HepG2 (cell line): ENCODE results near the gene MRPL36. TPM values are rescaled to one million over a fixed set of nuclear protein-coding genes. Genes with fewer than 3 reads are reported as not detected.

Source experiments
- ATAC-seq: fragments of 200-7000 bp; cut with Tn5 transposase; 3 replicates; pipeline ENCODE4 v1.9.1; 2020; ENCODE audit warnings: mild to moderate bottlenecking, moderate library complexity
- BruUV-seq: library from RNA; stranded (reverse); fragments of 400-500 nt; replicated peaks from 2 replicates; lab custom pipeline; 2021; lab: Mats Ljungman, UMichigan
- CTCF ChIA-PET: fragments of 300-600 bp; formaldehyde crosslinking; extraction: SDS; loops from one replicate; lab custom pipeline; 2021; ENCODE audit warnings: low total read pairs, inconsistent platforms, low intra/inter-chr PET ratio; lab: Yijun Ruan, JAX
- POLR2A ChIA-PET: fragments of 350-600 bp; sonication (Branson Sonifier 250); formaldehyde crosslinking; loops from one replicate; lab custom pipeline; 2020; ENCODE audit warnings: antibody characterized with exemption, inconsistent platforms; lab: Yijun Ruan, JAX
- DNase-seq: peaks from one replicate; pipeline ENCODE4 v3.0.0-alpha.2; 2015; ENCODE audit warnings: low spot score
- FAIRE-seq: peaks from 3 replicates; lab custom pipeline; 2011; peaks lifted over from hg19 to GRCh38; lab: Jason Lieb, UNC
- H2AFZ ChIP-seq: one replicate; pipeline ENCODE4 v1.6.1; 2011; ENCODE audit warnings: low read length, inconsistent platforms
- H3K27ac ChIP-seq: fragments of 300-600 bp; 3 replicates; pipeline ENCODE4 v1.8.0; 2011; ENCODE audit warnings: mixed run types, mild to moderate bottlenecking, mixed read lengths, low read length, inconsistent platforms; ENCODE audit not compliant: insufficient read depth; ENCODE audit errors: extremely low read length
- H3K27me3 ChIP-seq, 2 experiments: fragments of 200-600 bp in 1 of 2; 2 replicates in 1 of 2; 3 replicates in 1 of 2; pipeline versions ENCODE4 v1.6.0 to v1.8.0; 2011; ENCODE audit warnings: low read length in 2 of 2, mild to moderate bottlenecking in 2 of 2, moderate library complexity in 2 of 2, inconsistent platforms in 1 of 2; ENCODE audit not compliant: insufficient read depth in 2 of 2, control insufficient read depth in 1 of 2
- H3K36me3 ChIP-seq, 2 experiments: fragments of 200-600 bp in 1 of 2; replicated peaks in 1 of 2; 2 replicates in 1 of 2; 3 replicates in 1 of 2; pipeline versions ENCODE4 v1.5.1 to v1.8.0; 2011; ENCODE audit warnings: low read length in 2 of 2, inconsistent platforms in 1 of 2; ENCODE audit not compliant: insufficient read depth in 2 of 2, control insufficient read depth in 1 of 2
- H3K4me1 ChIP-seq: 2 replicates; pipeline ENCODE4 v1.5.1; 2012; ENCODE audit warnings: low read length, inconsistent platforms; ENCODE audit not compliant: insufficient read depth
- H3K4me2 ChIP-seq: 2 replicates; pipeline ENCODE4 v1.6.0; 2011; ENCODE audit warnings: low read depth, low read length, inconsistent platforms
- H3K4me3 ChIP-seq, 3 experiments: fragments of 200-600 bp in 1 of 3; sonication (generic), shearing (Covaris generic) in 1 of 3; replicated peaks in 1 of 3; 2 replicates each; pipeline ENCODE4 v1.5.1; 2011 to 2016; ENCODE audit warnings: low read length in 3 of 3, inconsistent platforms in 2 of 3, low read depth in 2 of 3, mild to moderate bottlenecking in 2 of 3, control low read depth in 1 of 3, mixed read lengths in 1 of 3; ENCODE audit not compliant: insufficient read depth in 1 of 3
- H3K79me2 ChIP-seq: one replicate; pipeline ENCODE4 v1.6.1; 2011; ENCODE audit warnings: low read length, inconsistent platforms; ENCODE audit not compliant: insufficient read depth
- H3K9ac ChIP-seq: 2 replicates; pipeline ENCODE4 v1.6.0; 2011; ENCODE audit warnings: mild to moderate bottlenecking, low read depth, low read length, inconsistent platforms; ENCODE audit not compliant: insufficient read depth
- H3K9me3 ChIP-seq: 2 replicates; pipeline ENCODE4 v1.5.1; 2012; ENCODE audit warnings: mild to moderate bottlenecking, low read length
- H4K20me1 ChIP-seq: 2 replicates; pipeline ENCODE4 v1.6.0; 2011; ENCODE audit warnings: inconsistent platforms, mild to moderate bottlenecking, low read length, moderate library complexity; ENCODE audit not compliant: insufficient read depth
- BHLHE40 ChIP-seq: IDR thresholded peaks from 2 replicates; pipeline ENCODE4 v1.6.1; 2011; ENCODE audit warnings: low read length, improper control_type of control experiment
- PLRG1 ChIP-seq: fragments of 450-650 bp; conservative IDR thresholded peaks from 2 replicates; pipeline ENCODE4 v1.6.1; 2016
- SRY ChIP-seq: sonication (generic); formaldehyde crosslinking; IDR thresholded peaks from 2 replicates; pipeline ENCODE4 v1.8.0; 2022; ENCODE audit warnings: mild to moderate bottlenecking, missing genetic modification reagents
- TOPORS ChIP-seq: sonication (generic); formaldehyde crosslinking; IDR thresholded peaks from 2 replicates; pipeline ENCODE4 v1.8.0; 2023; ENCODE audit warnings: mild to moderate bottlenecking, missing genetic modification reagents
- ZFP37 ChIP-seq: sonication (generic); formaldehyde crosslinking; IDR thresholded peaks from 2 replicates; pipeline ENCODE4 v1.4.0; 2020; ENCODE audit warnings: missing genetic modification reagents, borderline replicate concordance
- ZNF33A ChIP-seq: sonication (generic); formaldehyde crosslinking; IDR thresholded peaks from 2 replicates; pipeline ENCODE4 v1.5.1; 2020; ENCODE audit warnings: missing genetic modification reagents, mild to moderate bottlenecking, moderate library complexity, borderline replicate concordance
- ZNF569 ChIP-seq: sonication (generic); formaldehyde crosslinking; IDR thresholded peaks from 2 replicates; pipeline ENCODE4 v1.5.0; 2020; ENCODE audit warnings: mild to moderate bottlenecking, missing genetic modification reagents, moderate library complexity, borderline replicate concordance
- ZNF605 ChIP-seq: sonication (generic); formaldehyde crosslinking; IDR thresholded peaks from 2 replicates; pipeline ENCODE4 v1.8.0; 2022; ENCODE audit warnings: mild to moderate bottlenecking, missing genetic modification reagents
- ZNF879 ChIP-seq: sonication (generic); formaldehyde crosslinking; IDR thresholded peaks from 2 replicates; pipeline ENCODE4 v1.8.1; 2023; ENCODE audit warnings: missing genetic modification reagents
- WGBS: methylation state at CpG from one replicate; pipeline ENCODE4 v1.1.6; 2017; ENCODE audit warnings: low lambda C conversion rate; 5-methylcytosine and 5-hydroxymethylcytosine counted together
- in situ Hi-C: cut with HindIII; loops from 2 replicates; pipeline ENCODE4 v1.10.0; 2017; ENCODE audit warnings: low pct_unique_long_range_greater_than_20kb; ENCODE audit not compliant: extremely low pct_ligation_motif_present
- intact Hi-C: fragments of 100-400 bp; cut with micrococcal nuclease; formaldehyde crosslinking; loops from one replicate; pipeline ENCODE4 v1.10.0; 2022; ENCODE audit not compliant: unreplicated experiment
- polyA plus RNA-seq, 8 experiments: library from polyadenylated mRNA; depleted of rRNA in 3 of 8; stranded (reverse) in 7 of 8; unstranded in 1 of 8; fragments of >200 nt; fragmentation: Illumina TruSeq in 4 of 8; extraction: Trizol in 4 of 8; gene quantifications; 2 replicates each; pipeline versions ENCODE4 v1.2.1 to v1.2.3, GENCODE V29; 2011 to 2016; ENCODE audit warnings: low read depth in 4 of 8, missing spikeins in 1 of 8, mixed read lengths in 1 of 8; ENCODE audit not compliant: insufficient read depth in 1 of 8
- total RNA-seq, 5 experiments: library from RNA; depleted of rRNA; stranded (reverse); fragments of >200 nt; fragmentation: Illumina TruSeq; extraction: Trizol; gene quantifications; 2 replicates each; pipeline ENCODE4 v1.2.3, GENCODE V29; 2016; ENCODE audit warnings: low read depth in 1 of 5
- TF ChIP-seq, protein P1 (sequence below): sonication (generic); formaldehyde crosslinking; IDR thresholded peaks from 2 replicates; pipeline ENCODE4 v1.9.0; 2022; ENCODE audit warnings: low read depth, missing genetic modification reagents

Gene MRPL36
- total and polyA plus RNA-seq, 2 of the 13 experiments (the other 11 are each of a cell fraction or from before 2014, with no cell fraction given) = 71.3 to 113 TPM

- peaks cover 19% of the 10 kb centered on the region for H3K79me2 ChIP-seq
- no TSS peak for BruUV-seq
- H3K9ac ChIP-seq = no peak overlapping the region
- no peaks in the 10 kb centered on the region for H3K27me3 ChIP-seq
- in situ Hi-C loops (no loop called here), intact Hi-C loops (no loop called here)
- H2AFZ ChIP-seq = no peak overlapping the region
- H3K36me3 ChIP-seq = peaks cover 30 to 85% of the 10 kb centered on the region in 2 experiments
- no peak for FAIRE-seq
- WGBS = 83% methylated on average over 3 of the region's 3 CpGs
- no peak for TF ChIP-seq TOPORS (CRISPR knock-in tag)
- no peak for TF ChIP-seq ZFP37 (CRISPR knock-in tag)
- TF ChIP-seq ZNF879 = no peak
- no peak for TF ChIP-seq ZNF569
- no peak for TF ChIP-seq ZNF33A (CRISPR knock-in tag)
- TF ChIP-seq PLRG1 = no peak
- TF ChIP-seq ZNF605 (CRISPR knock-in tag) = no peak
- no peak for TF ChIP-seq SRY (CRISPR knock-in tag)
- TF ChIP-seq, protein P1, sequence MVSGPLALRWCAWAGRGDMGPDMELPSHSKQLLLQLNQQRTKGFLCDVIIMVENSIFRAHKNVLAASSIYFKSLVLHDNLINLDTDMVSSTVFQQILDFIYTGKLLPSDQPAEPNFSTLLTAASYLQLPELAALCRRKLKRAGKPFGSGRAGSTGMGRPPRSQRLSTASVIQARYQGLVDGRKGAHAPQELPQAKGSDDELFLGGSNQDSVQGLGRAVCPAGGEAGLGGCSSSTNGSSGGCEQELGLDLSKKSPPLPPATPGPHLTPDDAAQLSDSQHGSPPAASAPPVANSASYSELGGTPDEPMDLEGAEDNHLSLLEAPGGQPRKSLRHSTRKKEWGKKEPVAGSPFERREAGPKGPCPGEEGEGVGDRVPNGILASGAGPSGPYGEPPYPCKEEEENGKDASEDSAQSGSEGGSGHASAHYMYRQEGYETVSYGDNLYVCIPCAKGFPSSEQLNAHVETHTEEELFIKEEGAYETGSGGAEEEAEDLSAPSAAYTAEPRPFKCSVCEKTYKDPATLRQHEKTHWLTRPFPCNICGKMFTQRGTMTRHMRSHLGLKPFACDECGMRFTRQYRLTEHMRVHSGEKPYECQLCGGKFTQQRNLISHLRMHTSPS = no peak
- no peak for TF ChIP-seq BHLHE40
- DNase-seq = no peak
- peaks cover 12% of the 10 kb centered on the region; the same call in 1 of the 2 replicates for H4K20me1 ChIP-seq
- no peaks in the 10 kb centered on the region for H3K9me3 ChIP-seq
- POLR2A ChIA-PET = interaction anchor here (1.8 kb wide), 1 partner anchor 9 kb away, joined by 6 read pairs; no protein-coding TSS in a partner anchor
- peaks cover 7% of the 10 kb centered on the region for H3K4me1 ChIP-seq
- no peak overlapping the region for H3K27ac ChIP-seq
- CTCF ChIA-PET = no interaction called here
- no peak overlapping the region for H3K4me2 ChIP-seq
- ATAC-seq = no peak
- H3K4me3 ChIP-seq = no peak overlapping the region
Observed at GRCh38 chr5:1808439-1808838, 8.8 kb upstream of the MRPL36 start.
